ENCODE measurements around the gene FAM185A.
A peak's percentile ranks its signal among the peaks of the same experiment; 100 is the strongest.
"Not testable (repeated sequence)": the region's sequence is repeated elsewhere in the genome, so short reads cannot be mapped to it uniquely, and the experiment has no call there.

FAM185A gene

GRCh38 chr7:102748605-102749444 is at the start of gene FAM185A:
Gene FAM185A, plus strand, starts transcription at chr7:102748999. Its CDS starts 209 bp downstream, at chr7:102749208.
- in situ Hi-C loops (cut with HindIII; ENCODE audit: low pct_ligation_motif_present, low sequenced_read_pairs); H3K27me3 ChIP-seq (replicated peaks); H3K36me3 ChIP-seq (replicated peaks): not testable (repeated sequence)
- peak; percentile 100 for DNase-seq
- Histone ChIP-seq H3K27ac (peak within 1 kb of the TSS; percentile 66), H3K4me3 (ENCODE audit: low read depth, low read length) (peak within 1 kb of the TSS; percentile 72)

- in situ Hi-C loops (cut with HindIII; ENCODE audit: low pct_ligation_motif_present, low sequenced_read_pairs); DNase-seq; H3K27me3 ChIP-seq (replicated peaks); H3K27ac ChIP-seq; H3K36me3 ChIP-seq (replicated peaks); H3K4me3 ChIP-seq (ENCODE audit: low read depth, low read length): not testable (repeated sequence)
Observed at GRCh38 chr7:102713011-102713690, 35.6 kb upstream of the FAM185A start.

- in situ Hi-C loops (cut with HindIII; ENCODE audit: low pct_ligation_motif_present, low sequenced_read_pairs); H3K36me3 ChIP-seq (replicated peaks); H3K27me3 ChIP-seq (replicated peaks); H3K27ac ChIP-seq; H3K4me3 ChIP-seq (ENCODE audit: low read depth, low read length); DNase-seq: not testable (repeated sequence)
Observed at GRCh38 chr7:102713691-102714080, 35.1 kb upstream of the FAM185A start.

GRCh38 chr7:102714774-102715522 is 33.9 kb upstream of the FAM185A start:
- H3K27me3 ChIP-seq (replicated peaks); H3K27ac ChIP-seq; H3K4me3 ChIP-seq (ENCODE audit: low read depth, low read length); H3K36me3 ChIP-seq (replicated peaks); DNase-seq; in situ Hi-C loops (cut with HindIII; ENCODE audit: low pct_ligation_motif_present, low sequenced_read_pairs): not testable (repeated sequence)

GRCh38 chr7:102715718-102716117 is 33.1 kb upstream of the FAM185A start:
- in situ Hi-C loops (cut with HindIII; ENCODE audit: low pct_ligation_motif_present, low sequenced_read_pairs); H3K27ac ChIP-seq; H3K27me3 ChIP-seq (replicated peaks); H3K36me3 ChIP-seq (replicated peaks); H3K4me3 ChIP-seq (ENCODE audit: low read depth, low read length): not testable (repeated sequence)
- peak; percentile 4 for TF ChIP-seq CTCF (IDR thresholded peaks at IDR 0.05; ENCODE audit: low read depth, low read length, missing control alignments)
- DNase-seq = peak; percentile 31

GRCh38 chr7:102718491-102718890 is 30.3 kb upstream of the FAM185A start:
- in situ Hi-C loops (cut with HindIII; ENCODE audit: low pct_ligation_motif_present, low sequenced_read_pairs); DNase-seq: not testable (repeated sequence)

GRCh38 chr7:102726170-102726569 is 22.6 kb upstream of the FAM185A start:
- DNase-seq; H3K36me3 ChIP-seq (replicated peaks); H3K4me3 ChIP-seq (ENCODE audit: low read depth, low read length); in situ Hi-C loops (cut with HindIII; ENCODE audit: low pct_ligation_motif_present, low sequenced_read_pairs); H3K27ac ChIP-seq; H3K27me3 ChIP-seq (replicated peaks): not testable (repeated sequence)

More at GRCh38 chr7:102718491-102718890, 30.3 kb upstream of the FAM185A start:
- not testable (repeated sequence) for H3K27ac ChIP-seq; H3K36me3 ChIP-seq (replicated peaks); H3K4me3 ChIP-seq (ENCODE audit: low read depth, low read length); H3K27me3 ChIP-seq (replicated peaks)

- in situ Hi-C loops (cut with HindIII; ENCODE audit: low pct_ligation_motif_present, low sequenced_read_pairs); H3K27ac ChIP-seq; DNase-seq; H3K4me3 ChIP-seq (ENCODE audit: low read depth, low read length); H3K36me3 ChIP-seq (replicated peaks); H3K27me3 ChIP-seq (replicated peaks): not testable (repeated sequence)
Observed at GRCh38 chr7:102729670-102730069, 19.1 kb upstream of the FAM185A start.

- H3K27me3 ChIP-seq (replicated peaks); H3K27ac ChIP-seq; in situ Hi-C loops (cut with HindIII; ENCODE audit: low pct_ligation_motif_present, low sequenced_read_pairs); H3K4me3 ChIP-seq (ENCODE audit: low read depth, low read length); DNase-seq; H3K36me3 ChIP-seq (replicated peaks): not testable (repeated sequence)
Observed at GRCh38 chr7:102730431-102730830, 18.4 kb upstream of the FAM185A start.

- DNase-seq; H3K27me3 ChIP-seq (replicated peaks); H3K27ac ChIP-seq; H3K36me3 ChIP-seq (replicated peaks); H3K4me3 ChIP-seq (ENCODE audit: low read depth, low read length); in situ Hi-C loops (cut with HindIII; ENCODE audit: low pct_ligation_motif_present, low sequenced_read_pairs): not testable (repeated sequence)
Observed at GRCh38 chr7:102742002-102742771, 6.6 kb upstream of the FAM185A start.

- H3K4me3 ChIP-seq (ENCODE audit: low read depth, low read length); H3K27me3 ChIP-seq (replicated peaks); H3K36me3 ChIP-seq (replicated peaks); H3K27ac ChIP-seq; in situ Hi-C loops (cut with HindIII; ENCODE audit: low pct_ligation_motif_present, low sequenced_read_pairs); DNase-seq: not testable (repeated sequence)
Observed at GRCh38 chr7:102743861-102744260, 4.9 kb upstream of the FAM185A start.

- H3K4me3 ChIP-seq (ENCODE audit: low read depth, low read length); H3K36me3 ChIP-seq (replicated peaks); H3K27ac ChIP-seq; H3K27me3 ChIP-seq (replicated peaks); DNase-seq; in situ Hi-C loops (cut with HindIII; ENCODE audit: low pct_ligation_motif_present, low sequenced_read_pairs): not testable (repeated sequence)
Observed at GRCh38 chr7:102745494-102746288, 3.1 kb upstream of the FAM185A start.
